AG04450 (cell line): ENCODE results near the gene NOTCH1. TPM values are rescaled to one million over a fixed set of nuclear protein-coding genes. Genes with fewer than 3 reads are reported as not detected.

Experiments used
- CTCF ChIA-PET: fragments of 300-600, 350-600 bp; formaldehyde crosslinking; extraction: SDS; loops from one replicate; lab custom pipeline; 2022; ENCODE audit warnings: antibody characterized with exemption, inconsistent platforms; lab: Charles Lee
- POLR2A ChIA-PET: fragments of 350-600 bp; formaldehyde crosslinking; extraction: SDS; loops from one replicate; lab custom pipeline; 2021; ENCODE audit warnings: antibody characterized with exemption, inconsistent platforms; lab: Yijun Ruan, JAX
- DNase-seq: peaks from one replicate; pipeline ENCODE4 v3.0.0-alpha.2; 2011; ENCODE audit warnings: low read depth, low spot score
- H3K27ac ChIP-seq: one replicate; pipeline ENCODE4 v1.5.1; 2012; ENCODE audit warnings: low read depth, low read length, control low read depth
- H3K27me3 ChIP-seq: one replicate; pipeline ENCODE4 v1.6.0; 2012; ENCODE audit warnings: low read length; ENCODE audit not compliant: control insufficient read depth, insufficient read depth
- H3K4me3 ChIP-seq: 2 replicates; pipeline ENCODE4 v1.5.1; 2011; ENCODE audit warnings: mild to moderate bottlenecking, low read depth, low read length, control low read depth
- H3K9me3 ChIP-seq: 2 replicates; pipeline ENCODE4 v1.5.1; 2012; ENCODE audit warnings: low read length; ENCODE audit not compliant: control insufficient read depth, insufficient read depth
- polyA plus RNA-seq: library from polyadenylated mRNA; depleted of rRNA; stranded (reverse); fragments of >200 nt; gene quantifications from 2 replicates; pipeline ENCODE4 v1.2.3, GENCODE V29; 2011
- TF ChIP-seq, protein P1 (sequence below): IDR thresholded peaks from 2 replicates; pipeline ENCODE4 v1.5.1; 2011; ENCODE audit warnings: low read depth, low read length, control low read depth, inconsistent platforms

NOTCH1 gene
- polyA plus RNA-seq, 1 experiment, result 0.89 TPM

DNA sequence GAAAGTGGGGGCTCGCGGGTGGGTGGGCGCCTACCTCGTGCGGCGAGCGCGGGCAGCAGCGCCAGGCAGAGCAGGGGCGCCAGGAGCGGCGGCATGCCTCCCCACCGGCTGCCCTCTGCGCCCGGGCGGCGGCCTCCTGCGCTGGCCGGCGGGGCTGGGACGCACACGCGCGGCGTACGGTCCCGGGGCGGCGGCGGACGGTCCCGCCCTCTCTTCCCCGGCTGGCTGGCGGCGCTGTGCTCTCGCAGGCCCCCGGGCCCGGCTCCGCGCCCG is 220 bp downstream of the NOTCH1 start:
- H3K9me3 ChIP-seq, result no peaks in the 10 kb centered on the region
- H3K27me3 ChIP-seq, result no peaks in the 10 kb centered on the region
- ChIA-PET CTCF (no interaction called here), POLR2A (interaction anchor here (0.9 to 1.6 kb wide), 3 partner anchors 12 to 68 kb away, joined by 3 to 8 read pairs (median 4); no protein-coding TSS in a partner anchor)
- TF ChIP-seq, protein P1, sequence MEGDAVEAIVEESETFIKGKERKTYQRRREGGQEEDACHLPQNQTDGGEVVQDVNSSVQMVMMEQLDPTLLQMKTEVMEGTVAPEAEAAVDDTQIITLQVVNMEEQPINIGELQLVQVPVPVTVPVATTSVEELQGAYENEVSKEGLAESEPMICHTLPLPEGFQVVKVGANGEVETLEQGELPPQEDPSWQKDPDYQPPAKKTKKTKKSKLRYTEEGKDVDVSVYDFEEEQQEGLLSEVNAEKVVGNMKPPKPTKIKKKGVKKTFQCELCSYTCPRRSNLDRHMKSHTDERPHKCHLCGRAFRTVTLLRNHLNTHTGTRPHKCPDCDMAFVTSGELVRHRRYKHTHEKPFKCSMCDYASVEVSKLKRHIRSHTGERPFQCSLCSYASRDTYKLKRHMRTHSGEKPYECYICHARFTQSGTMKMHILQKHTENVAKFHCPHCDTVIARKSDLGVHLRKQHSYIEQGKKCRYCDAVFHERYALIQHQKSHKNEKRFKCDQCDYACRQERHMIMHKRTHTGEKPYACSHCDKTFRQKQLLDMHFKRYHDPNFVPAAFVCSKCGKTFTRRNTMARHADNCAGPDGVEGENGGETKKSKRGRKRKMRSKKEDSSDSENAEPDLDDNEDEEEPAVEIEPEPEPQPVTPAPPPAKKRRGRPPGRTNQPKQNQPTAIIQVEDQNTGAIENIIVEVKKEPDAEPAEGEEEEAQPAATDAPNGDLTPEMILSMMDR, result no peak
- H3K4me3 ChIP-seq, result peak overlapping the region; percentile 74
- H3K27ac ChIP-seq, result no peak overlapping the region
- DNase-seq, result no peak

DNA sequence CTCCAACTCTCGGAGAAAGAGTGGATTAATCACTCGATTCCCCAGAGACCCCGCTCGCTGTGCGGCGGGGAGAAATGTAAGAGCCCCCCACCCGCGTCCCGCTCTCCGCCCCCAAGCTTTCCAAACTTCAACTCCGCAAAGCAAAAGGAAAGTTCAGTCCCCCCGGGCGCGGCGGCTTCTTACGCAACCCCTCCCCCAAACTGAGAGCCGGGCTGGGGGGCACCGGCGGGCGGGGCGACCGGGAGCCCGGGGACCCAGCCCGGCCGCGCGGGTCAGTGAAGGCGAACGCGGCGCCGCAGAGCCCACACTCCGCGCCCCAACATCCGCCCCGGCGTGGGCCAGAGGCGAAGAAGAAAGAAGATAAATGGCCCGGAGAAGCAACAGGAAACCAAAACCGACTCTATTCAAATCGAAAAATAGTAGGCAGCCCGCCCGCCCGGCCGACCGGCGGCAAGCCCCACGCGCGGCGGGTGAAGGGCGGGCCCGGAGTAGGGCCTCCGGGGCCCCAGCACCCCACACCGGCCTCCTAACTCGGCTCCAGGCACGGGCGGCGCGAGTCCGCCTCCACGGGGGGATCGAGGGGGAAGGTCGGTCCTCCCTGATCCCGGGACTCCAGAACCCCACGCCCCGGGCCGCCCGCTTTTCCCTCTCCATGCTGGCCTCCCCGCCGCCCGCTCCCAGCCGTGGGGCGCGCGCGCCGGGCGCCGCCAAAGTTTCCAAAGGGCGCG is 720 bp downstream of the NOTCH1 start:
- Histone ChIP-seq H3K27me3 (no peaks in the 10 kb centered on the region), H3K4me3 (peak overlapping the region; percentile 74), H3K27ac (no peak overlapping the region), H3K9me3 (no peaks in the 10 kb centered on the region; the same call in 1 of the 2 replicates)
- POLR2A ChIA-PET, result interaction anchor here (1.0 kb wide), 1 partner anchor 13 kb away, joined by 8 read pairs; no protein-coding TSS in a partner anchor
- no peak for DNase-seq
- TF ChIP-seq, protein P1, result no peak
- CTCF ChIA-PET, result no interaction called here

DNA sequence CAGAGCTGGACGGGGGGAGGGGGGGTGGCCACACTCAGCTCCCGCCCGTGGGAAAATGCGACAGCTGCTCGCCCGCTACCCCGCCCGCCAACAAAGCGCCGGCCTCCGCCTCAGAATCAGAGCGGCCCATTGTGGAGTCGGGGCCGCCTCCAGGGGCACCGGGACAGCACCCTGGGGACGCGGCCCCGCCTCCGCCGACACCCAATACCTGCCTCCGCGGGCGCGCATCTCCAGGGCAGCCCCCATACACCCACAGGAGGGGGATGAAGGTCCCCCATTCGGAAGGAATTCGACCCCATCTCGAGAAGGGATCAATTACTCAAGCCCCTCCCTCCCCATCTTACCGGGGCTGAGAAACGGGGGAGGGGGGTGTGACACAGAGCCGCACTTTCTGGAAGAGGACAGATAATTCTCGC is 1.3 kb downstream of the NOTCH1 start:
- POLR2A ChIA-PET, result no interaction called here
- Histone ChIP-seq H3K27ac (no peak overlapping the region), H3K9me3 (no peaks in the 10 kb centered on the region; the same call in 1 of the 2 replicates), H3K4me3 (peak overlapping the region; percentile 74), H3K27me3 (no peaks in the 10 kb centered on the region)
- TF ChIP-seq, protein P1, result no peak
- no peak for DNase-seq
- CTCF ChIA-PET, result no interaction called here

DNA sequence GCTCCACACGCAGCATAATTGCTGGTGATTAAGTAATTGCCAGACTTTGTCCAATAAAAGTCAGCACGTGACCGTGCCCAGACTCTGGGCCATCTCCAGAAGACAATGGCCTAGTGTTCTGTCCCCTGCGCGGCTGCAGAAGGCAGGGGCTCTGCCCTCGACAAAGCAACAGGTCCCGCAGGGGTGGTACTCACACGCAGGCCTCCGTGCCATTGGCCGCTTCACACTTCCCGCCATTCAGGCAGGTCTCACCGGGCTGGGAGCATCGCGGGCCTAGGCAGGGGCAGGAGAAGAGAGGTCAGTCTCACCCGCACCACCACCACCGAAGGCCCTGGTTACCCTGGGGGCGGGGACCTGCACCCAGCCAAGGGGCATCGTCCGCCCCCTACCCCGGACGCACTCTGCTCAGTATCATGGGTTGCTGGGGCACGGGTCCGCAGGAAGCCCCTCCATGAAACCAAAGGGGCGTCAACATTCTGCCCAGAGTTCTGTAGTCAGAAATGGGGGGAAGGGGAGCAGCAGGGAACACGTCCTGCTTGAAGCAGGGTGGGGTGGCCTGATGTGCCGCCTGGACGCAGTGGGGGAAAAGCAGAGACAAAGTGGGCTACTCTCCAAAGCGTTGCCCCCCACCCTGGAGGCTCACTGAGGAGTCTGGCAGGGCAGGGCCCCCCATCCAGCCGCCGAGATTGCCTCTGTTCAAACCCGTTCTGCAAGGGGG is 1.9 kb downstream of the NOTCH1 start:
- H3K4me3 ChIP-seq, result peak overlapping the region; percentile 74
- ChIA-PET CTCF (no interaction called here), POLR2A (no interaction called here)
- TF ChIP-seq, protein P1, result no peak
- no peak overlapping the region for H3K27ac ChIP-seq
- DNase-seq, result no peak
- no peaks in the 10 kb centered on the region; the same call in 1 of the 2 replicates for H3K9me3 ChIP-seq
- no peaks in the 10 kb centered on the region for H3K27me3 ChIP-seq

DNA sequence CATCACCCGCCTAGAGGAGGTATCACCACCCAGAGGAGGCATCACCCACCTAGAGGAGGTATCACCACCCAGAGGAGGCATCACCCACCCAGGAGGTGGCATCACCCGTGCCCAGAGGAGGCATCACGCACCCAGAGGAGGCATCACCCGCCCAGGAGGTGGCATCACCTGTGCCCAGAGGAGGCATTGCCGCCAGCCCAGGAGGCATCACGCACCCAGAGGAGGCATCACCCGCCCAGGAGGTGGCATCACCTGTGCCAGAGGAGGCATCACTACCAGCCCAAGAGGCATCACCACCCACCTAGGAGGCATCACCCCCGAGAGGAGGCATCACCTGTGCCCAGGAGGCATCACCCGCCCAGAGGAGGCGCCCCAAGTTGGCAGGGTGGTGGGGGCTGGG is 2.6 kb downstream of the NOTCH1 start:
- no peak overlapping the region for H3K27ac ChIP-seq
- POLR2A ChIA-PET, result no interaction called here

More for the DNA sequence above, 2.6 kb downstream of the NOTCH1 start:
- TF ChIP-seq, protein P1, result no peak
- Histone ChIP-seq H3K27me3 (no peaks in the 10 kb centered on the region), H3K9me3 (no peaks in the 10 kb centered on the region; the same call in 1 of the 2 replicates), H3K4me3 (no peak overlapping the region)
- no peak for DNase-seq
- CTCF ChIA-PET, result no interaction called here
